ENCODE data around the gene NR4A1.

The NR4A1 gene

GRCh38 chr12:52018433-52019112, 32.7 kb upstream of the NR4A1 start:
- ATAC-seq: no peak

GRCh38 chr12:52019113-52019770, 32.0 kb upstream of the NR4A1 start:
- ATAC-seq: no peak

GRCh38 chr12:52020539-52021336, 30.5 kb upstream of the NR4A1 start:
- peak; percentile 20 to 24 for ATAC-seq

GRCh38 chr12:52022841-52023181, 28.4 kb upstream of the NR4A1 start:
- no peak for ATAC-seq

GRCh38 chr12:52023182-52023975, 27.9 kb upstream of the NR4A1 start:
- peak; percentile 66 for ATAC-seq

- peak; percentile 3 to 6 for ATAC-seq
Observed at GRCh38 chr12:52023976-52024688, 27.1 kb upstream of the NR4A1 start.

GRCh38 chr12:52024845-52025230, 26.4 kb upstream of the NR4A1 start:
- peak in 1 of 2 donors; percentile 32 for ATAC-seq

- ATAC-seq: no peak
Observed at GRCh38 chr12:52026263-52026662, 25.0 kb upstream of the NR4A1 start.

GRCh38 chr12:52027085-52027843, 24.0 kb upstream of the NR4A1 start:
- no peak for ATAC-seq

- ATAC-seq: no peak
Observed at GRCh38 chr12:52029685-52030084, 21.6 kb upstream of the NR4A1 start.

- no peak for ATAC-seq
Observed at GRCh38 chr12:52032446-52032803, 18.8 kb upstream of the NR4A1 start.

- peak; percentile 93 to 96 for ATAC-seq
Observed at GRCh38 chr12:52032804-52033445, 18.3 kb upstream of the NR4A1 start.

GRCh38 chr12:52033446-52034140, 17.6 kb upstream of the NR4A1 start:
- no peak for ATAC-seq

GRCh38 chr12:52035190-52035589, 16.1 kb upstream of the NR4A1 start:
- ATAC-seq: no peak

GRCh38 chr12:52035926-52036325, 15.3 kb upstream of the NR4A1 start:
- ATAC-seq: no peak

- peak; percentile 55 to 62 for ATAC-seq
Observed at GRCh38 chr12:52036587-52037171, 14.6 kb upstream of the NR4A1 start.

- no peak for ATAC-seq
Observed at GRCh38 chr12:52037248-52037861, 13.9 kb upstream of the NR4A1 start.

- no peak for ATAC-seq
Observed at GRCh38 chr12:52038447-52038846, 12.8 kb upstream of the NR4A1 start.

- ATAC-seq: no peak
Observed at GRCh38 chr12:52041035-52041434, 10.2 kb upstream of the NR4A1 start.

GRCh38 chr12:52041695-52042123, 9.5 kb upstream of the NR4A1 start:
- peak; percentile 15 to 34 for ATAC-seq

Data from activated CD4-positive, CD25-positive, alpha-beta regulatory T cell treated with anti-CD3 and anti-CD28 coated beads, Interleukin-2, amount 50 U/mL, for 24 hours (primary cell).